ENCODE results near the gene IFT81.
A peak's percentile ranks its signal among the peaks of the same experiment; 100 is the strongest.
"Not testable (repeated sequence)": the region's sequence is repeated elsewhere in the genome, so short reads cannot be mapped to it uniquely, and the experiment has no call there.

Gene IFT81

GRCh38 chr12:110111476-110112334 lies 12.5 kb upstream of the IFT81 start:
- peaks cover 2% of the 10 kb centered on the region for H3K9me3 Mint-ChIP-seq
- TF ChIP-seq CTCF (IDR thresholded peaks at IDR 0.05; ENCODE audit: unreplicated experiment in 3 of 3), result no peak
- H3K4me1 Mint-ChIP-seq, result peaks cover 56% of the 10 kb centered on the region
- H3K4me3 Mint-ChIP-seq, result no peak overlapping the region
- H3K36me3 Mint-ChIP-seq (ENCODE audit: low read depth), result no peaks in the 10 kb centered on the region
- H3K27me3 Mint-ChIP-seq (ENCODE audit: low read depth), result peaks cover 4% of the 10 kb centered on the region
- peak overlapping the region; percentile 11 to 84 (median 74) for H3K27ac Mint-ChIP-seq

GRCh38 chr12:110112335-110112660 lies 11.9 kb upstream of the IFT81 start:
- H3K27ac Mint-ChIP-seq, result no peak overlapping the region
- peaks cover 4% of the 10 kb centered on the region for H3K27me3 Mint-ChIP-seq (ENCODE audit: low read depth)
- no peak overlapping the region for H3K4me3 Mint-ChIP-seq
- no peak for TF ChIP-seq CTCF (IDR thresholded peaks at IDR 0.05; ENCODE audit: unreplicated experiment in 3 of 3)
- H3K4me1 Mint-ChIP-seq, result peaks cover 50% of the 10 kb centered on the region
- H3K9me3 Mint-ChIP-seq, result peaks cover 2% of the 10 kb centered on the region
- no peaks in the 10 kb centered on the region for H3K36me3 Mint-ChIP-seq (ENCODE audit: low read depth)

- H3K27me3 Mint-ChIP-seq (ENCODE audit: low read depth), result peaks cover 4% of the 10 kb centered on the region
- no peaks in the 10 kb centered on the region for H3K36me3 Mint-ChIP-seq (ENCODE audit: low read depth)
- H3K9me3 Mint-ChIP-seq, result peaks cover 2% of the 10 kb centered on the region
- H3K4me1 Mint-ChIP-seq, result peaks cover 41% of the 10 kb centered on the region
- TF ChIP-seq CTCF (IDR thresholded peaks at IDR 0.05; ENCODE audit: unreplicated experiment in 3 of 3), result no peak
- peak overlapping the region; percentile 46 to 86 (median 83) for H3K27ac Mint-ChIP-seq
- peak overlapping the region in 1 of 3 experiments; percentile 4 for H3K4me3 Mint-ChIP-seq
Measured at GRCh38 chr12:110114528-110114937, 9.6 kb upstream of the IFT81 start.

- Mint-ChIP-seq H3K27ac (peak overlapping the region in 2 of 3 experiments; percentile 31 to 96), H3K36me3 (ENCODE audit: low read depth) (no peaks in the 10 kb centered on the region), H3K9me3 (peaks cover 2% of the 10 kb centered on the region), H3K4me1 (peaks cover 43% of the 10 kb centered on the region), H3K27me3 (ENCODE audit: low read depth) (peaks cover 7% of the 10 kb centered on the region), H3K4me3 (no peak overlapping the region)
- no peak for TF ChIP-seq CTCF (IDR thresholded peaks at IDR 0.05; ENCODE audit: unreplicated experiment in 3 of 3)
Measured at GRCh38 chr12:110115675-110116074, 8.5 kb upstream of the IFT81 start.

- TF ChIP-seq CTCF (IDR thresholded peaks at IDR 0.05; ENCODE audit: unreplicated experiment in 3 of 3), result no peak
- H3K27ac Mint-ChIP-seq, result peak overlapping the region in 2 of 3 experiments; percentile 62 to 96
- peaks cover 48% of the 10 kb centered on the region for H3K4me1 Mint-ChIP-seq
- peaks cover 2% of the 10 kb centered on the region for H3K9me3 Mint-ChIP-seq
- no peak overlapping the region for H3K4me3 Mint-ChIP-seq
- H3K27me3 Mint-ChIP-seq (ENCODE audit: low read depth), result peaks cover 7% of the 10 kb centered on the region
- no peaks in the 10 kb centered on the region for H3K36me3 Mint-ChIP-seq (ENCODE audit: low read depth)
Measured at GRCh38 chr12:110116623-110117022, 7.5 kb upstream of the IFT81 start.

- H3K27me3 Mint-ChIP-seq (ENCODE audit: low read depth); H3K36me3 Mint-ChIP-seq (ENCODE audit: low read depth): not testable (repeated sequence)
Measured at GRCh38 chr12:110117210-110117609, 6.9 kb upstream of the IFT81 start.

More at GRCh38 chr12:110117210-110117609, 6.9 kb upstream of the IFT81 start:
- H3K9me3 Mint-ChIP-seq, H3K4me3 Mint-ChIP-seq: not testable (repeated sequence)
- H3K27ac Mint-ChIP-seq, result peak overlapping the region in 2 of 3 experiments; percentile 93 to 96
- peaks cover 45% of the 10 kb centered on the region for H3K4me1 Mint-ChIP-seq
